ENCODE measurements around the gene NAA20. TPM values are rescaled to one million over a fixed set of nuclear protein-coding genes. Genes with fewer than 3 reads are reported as not detected.
A peak's percentile ranks its signal among the peaks of the same experiment; 100 is the strongest.

The NAA20 gene
- total RNA-seq, 1 donor from 2014 or later: 86.3 TPM

- intact Hi-C loops (cut with micrococcal nuclease): loop anchor here (10.0 kb wide), 3 partner anchors 480 to 1880 kb away; partner anchors contain the start of genes KAT14 and PET117
- H3K4me1 Mint-ChIP-seq (ENCODE audit: low read depth): peaks cover 18% of the 10 kb centered on the region
- no peak for DNase-seq (ENCODE audit: low spot score)
- peaks cover 8% of the 10 kb centered on the region for H3K36me3 Mint-ChIP-seq (ENCODE audit: low read depth)
- H3K4me3 Mint-ChIP-seq: no peak overlapping the region
- H3K9me3 Mint-ChIP-seq: no peaks in the 10 kb centered on the region
- H3K27ac Mint-ChIP-seq: no peak overlapping the region
- H3K27me3 Mint-ChIP-seq (ENCODE audit: insufficient read depth): peaks cover 4% of the 10 kb centered on the region
These were observed 2.5 kb upstream of the NAA20 start for GRCh38 chr20:20014659-20015058.

GRCh38 chr20:20017844-20018185 lies 653 bp downstream of the NAA20 start:
- no peak for DNase-seq (ENCODE audit: low spot score)
- intact Hi-C loops (cut with micrococcal nuclease): loop anchor here (1.0 to 10.0 kb wide), 5 partner anchors 34 to 1883 kb away; partner anchors contain the start of genes CFAP61, CRNKL1, KAT14 and PET117
- H3K36me3 Mint-ChIP-seq (ENCODE audit: low read depth): peaks cover 12% of the 10 kb centered on the region
- peak overlapping the region; percentile 90 for H3K4me3 Mint-ChIP-seq
- H3K27ac Mint-ChIP-seq: peak overlapping the region; percentile 86
- peaks cover 50% of the 10 kb centered on the region for H3K4me1 Mint-ChIP-seq (ENCODE audit: low read depth)
- no peaks in the 10 kb centered on the region for H3K9me3 Mint-ChIP-seq
- no peaks in the 10 kb centered on the region for H3K27me3 Mint-ChIP-seq (ENCODE audit: insufficient read depth)

GRCh38 chr20:20018366-20018765 lies 1.2 kb downstream of the NAA20 start:
- Mint-ChIP-seq H3K4me1 (ENCODE audit: low read depth) (peaks cover 50% of the 10 kb centered on the region), H3K36me3 (ENCODE audit: low read depth) (peaks cover 12% of the 10 kb centered on the region), H3K9me3 (no peaks in the 10 kb centered on the region), H3K27me3 (ENCODE audit: insufficient read depth) (no peaks in the 10 kb centered on the region), H3K27ac (peak overlapping the region; percentile 86), H3K4me3 (peak overlapping the region; percentile 90)
- intact Hi-C loops (cut with micrococcal nuclease): loop anchor here (10.0 kb wide), 3 partner anchors 476 to 1884 kb away; partner anchors contain the start of genes KAT14 and PET117
- no peak for DNase-seq (ENCODE audit: low spot score)

GRCh38 chr20:20019123-20019522 lies 2.0 kb downstream of the NAA20 start:
- H3K9me3 Mint-ChIP-seq: no peaks in the 10 kb centered on the region
- H3K4me1 Mint-ChIP-seq (ENCODE audit: low read depth): peaks cover 54% of the 10 kb centered on the region
- peak overlapping the region; percentile 90 for H3K4me3 Mint-ChIP-seq
- H3K36me3 Mint-ChIP-seq (ENCODE audit: low read depth): peaks cover 14% of the 10 kb centered on the region
- DNase-seq (ENCODE audit: low spot score): no peak
- no peaks in the 10 kb centered on the region for H3K27me3 Mint-ChIP-seq (ENCODE audit: insufficient read depth)
- H3K27ac Mint-ChIP-seq: no peak overlapping the region
- intact Hi-C loops (cut with micrococcal nuclease): loop anchor here (10.0 kb wide), 3 partner anchors 476 to 1884 kb away; partner anchors contain the start of genes KAT14 and PET117

GRCh38 chr20:20020908-20021307 lies 3.7 kb downstream of the NAA20 start:
- no peak for DNase-seq (ENCODE audit: low spot score)
- H3K27me3 Mint-ChIP-seq (ENCODE audit: insufficient read depth): no peaks in the 10 kb centered on the region
- H3K9me3 Mint-ChIP-seq: no peaks in the 10 kb centered on the region
- peaks cover 20% of the 10 kb centered on the region for H3K36me3 Mint-ChIP-seq (ENCODE audit: low read depth)
- H3K4me3 Mint-ChIP-seq: no peak overlapping the region
- H3K27ac Mint-ChIP-seq: peak overlapping the region; percentile 49
- intact Hi-C loops (cut with micrococcal nuclease): no loop called here
- H3K4me1 Mint-ChIP-seq (ENCODE audit: low read depth): peaks cover 59% of the 10 kb centered on the region

GRCh38 chr20:20021835-20022234 lies 4.7 kb downstream of the NAA20 start:
- H3K9me3 Mint-ChIP-seq: no peaks in the 10 kb centered on the region
- H3K4me3 Mint-ChIP-seq: peak overlapping the region; percentile 46
- H3K4me1 Mint-ChIP-seq (ENCODE audit: low read depth): peaks cover 57% of the 10 kb centered on the region
- H3K27ac Mint-ChIP-seq: peak overlapping the region; percentile 73
- H3K36me3 Mint-ChIP-seq (ENCODE audit: low read depth): peaks cover 22% of the 10 kb centered on the region
- intact Hi-C loops (cut with micrococcal nuclease): no loop called here
- no peak for DNase-seq (ENCODE audit: low spot score)
- H3K27me3 Mint-ChIP-seq (ENCODE audit: insufficient read depth): no peaks in the 10 kb centered on the region

- Mint-ChIP-seq H3K4me1 (ENCODE audit: low read depth) (peaks cover 54% of the 10 kb centered on the region), H3K4me3 (peak overlapping the region; percentile 55), H3K9me3 (no peaks in the 10 kb centered on the region), H3K27ac (peak overlapping the region; percentile 31), H3K36me3 (ENCODE audit: low read depth) (peaks cover 23% of the 10 kb centered on the region), H3K27me3 (ENCODE audit: insufficient read depth) (no peaks in the 10 kb centered on the region)
- DNase-seq (ENCODE audit: low spot score): peak; percentile 13
- intact Hi-C loops (cut with micrococcal nuclease): no loop called here
These were observed 5.3 kb downstream of the NAA20 start for GRCh38 chr20:20022498-20022897.

GRCh38 chr20:20023395-20023794 lies 6.2 kb downstream of the NAA20 start:
- Mint-ChIP-seq H3K9me3 (no peaks in the 10 kb centered on the region), H3K27ac (no peak overlapping the region), H3K36me3 (ENCODE audit: low read depth) (peaks cover 22% of the 10 kb centered on the region), H3K4me1 (ENCODE audit: low read depth) (peaks cover 47% of the 10 kb centered on the region), H3K4me3 (no peak overlapping the region), H3K27me3 (ENCODE audit: insufficient read depth) (no peaks in the 10 kb centered on the region)
- DNase-seq (ENCODE audit: low spot score): no peak
- intact Hi-C loops (cut with micrococcal nuclease): no loop called here

GRCh38 chr20:20024942-20025341 lies 7.8 kb downstream of the NAA20 start:
- no peaks in the 10 kb centered on the region for H3K27me3 Mint-ChIP-seq (ENCODE audit: insufficient read depth)
- no peak overlapping the region for H3K4me3 Mint-ChIP-seq
- no peaks in the 10 kb centered on the region for H3K9me3 Mint-ChIP-seq
- no peak for DNase-seq (ENCODE audit: low spot score)
- peaks cover 25% of the 10 kb centered on the region for H3K36me3 Mint-ChIP-seq (ENCODE audit: low read depth)
- intact Hi-C loops (cut with micrococcal nuclease): no loop called here
- peaks cover 38% of the 10 kb centered on the region for H3K4me1 Mint-ChIP-seq (ENCODE audit: low read depth)
- H3K27ac Mint-ChIP-seq: no peak overlapping the region

GRCh38 chr20:20027284-20027683 lies 10.1 kb downstream of the NAA20 start:
- Mint-ChIP-seq H3K9me3 (no peaks in the 10 kb centered on the region), H3K27me3 (ENCODE audit: insufficient read depth) (no peaks in the 10 kb centered on the region), H3K27ac (no peak overlapping the region), H3K4me1 (ENCODE audit: low read depth) (peaks cover 14% of the 10 kb centered on the region), H3K4me3 (no peak overlapping the region), H3K36me3 (ENCODE audit: low read depth) (peaks cover 26% of the 10 kb centered on the region)
- DNase-seq (ENCODE audit: low spot score): no peak
- intact Hi-C loops (cut with micrococcal nuclease): no loop called here

GRCh38 chr20:20031790-20032189 lies 14.6 kb downstream of the NAA20 start:
- H3K27ac Mint-ChIP-seq: no peak overlapping the region
- H3K9me3 Mint-ChIP-seq: no peaks in the 10 kb centered on the region
- H3K4me1 Mint-ChIP-seq (ENCODE audit: low read depth): no peaks in the 10 kb centered on the region
- intact Hi-C loops (cut with micrococcal nuclease): no loop called here
- H3K36me3 Mint-ChIP-seq (ENCODE audit: low read depth): peaks cover 34% of the 10 kb centered on the region
- H3K4me3 Mint-ChIP-seq: no peak overlapping the region
- no peaks in the 10 kb centered on the region for H3K27me3 Mint-ChIP-seq (ENCODE audit: insufficient read depth)
- DNase-seq (ENCODE audit: low spot score): no peak

- DNase-seq (ENCODE audit: low spot score): no peak
- intact Hi-C loops (cut with micrococcal nuclease): no loop called here
- H3K36me3 Mint-ChIP-seq (ENCODE audit: low read depth): peaks cover 43% of the 10 kb centered on the region
- H3K9me3 Mint-ChIP-seq: no peaks in the 10 kb centered on the region
- no peaks in the 10 kb centered on the region for H3K4me1 Mint-ChIP-seq (ENCODE audit: low read depth)
- no peak overlapping the region for H3K27ac Mint-ChIP-seq
- H3K27me3 Mint-ChIP-seq (ENCODE audit: insufficient read depth): no peaks in the 10 kb centered on the region
- H3K4me3 Mint-ChIP-seq: no peak overlapping the region
These were observed 17.3 kb downstream of the NAA20 start for GRCh38 chr20:20034486-20034885.

GRCh38 chr20:20036756-20037155 lies 19.6 kb downstream of the NAA20 start:
- DNase-seq (ENCODE audit: low spot score): no peak
- Mint-ChIP-seq H3K27ac (no peak overlapping the region), H3K36me3 (ENCODE audit: low read depth) (peaks cover 49% of the 10 kb centered on the region), H3K4me1 (ENCODE audit: low read depth) (no peaks in the 10 kb centered on the region), H3K27me3 (ENCODE audit: insufficient read depth) (no peaks in the 10 kb centered on the region), H3K9me3 (no peaks in the 10 kb centered on the region), H3K4me3 (no peak overlapping the region)
- intact Hi-C loops (cut with micrococcal nuclease): no loop called here

GRCh38 chr20:20037960-20038359 lies 20.8 kb downstream of the NAA20 start:
- H3K36me3 Mint-ChIP-seq (ENCODE audit: low read depth): peaks cover 54% of the 10 kb centered on the region
- intact Hi-C loops (cut with micrococcal nuclease): no loop called here

More at GRCh38 chr20:20037960-20038359, 20.8 kb downstream of the NAA20 start:
- Mint-ChIP-seq H3K27me3 (ENCODE audit: insufficient read depth) (no peaks in the 10 kb centered on the region), H3K4me1 (ENCODE audit: low read depth) (no peaks in the 10 kb centered on the region), H3K27ac (no peak overlapping the region), H3K4me3 (no peak overlapping the region), H3K9me3 (no peaks in the 10 kb centered on the region)
- no peak for DNase-seq (ENCODE audit: low spot score)

All from activated T-helper 1 cell treated with anti-CD3 and anti-CD28 coated beads, Interleukin-12 subunit alpha, Interleukin-12 subunit beta, Interleukin-2, Interleukin-4 antibody, amounts not matched to agents 30 ng/mL and 10 ng/mL and 1 ng/mL, durations not matched to agents 14 hours and 24 hours and 36 hours (primary cell).